ENCODE measurements around the gene DNAI4.
"Not testable (repeated sequence)": the region's sequence is repeated elsewhere in the genome, so short reads cannot be mapped to it uniquely, and the experiment has no call there.

DNAI4 gene
- 2.4 to 4.7 (median 2.8) reads per million in 4 experiments for total RNA-seq

- peak; percentile 93 for DNase-seq
Measured at GRCh38 chr1:66924756-66925557, at the start of gene DNAI4, which contains the start of gene MIER1. TSS of gene DNAI4 (minus strand) at chr1:66924856. CDS start at chr1:66924831, 25 bp downstream. TSS of gene MIER1 (plus strand) at chr1:66924990. CDS start at chr1:66925029, 39 bp downstream.

GRCh38 chr1:66968574-66968973, 43.9 kb upstream of the DNAI4 start:
- DNase-seq, result no peak

- DNase-seq, result not testable (repeated sequence)
Measured at GRCh38 chr1:66966188-66966873, 41.7 kb upstream of the DNAI4 start.

GRCh38 chr1:66957938-66958337, 33.3 kb upstream of the DNAI4 start:
- DNase-seq, result no peak

- no peak for DNase-seq
Measured at GRCh38 chr1:66954208-66954607, 29.6 kb upstream of the DNAI4 start.

GRCh38 chr1:66951513-66951912, 26.9 kb upstream of the DNAI4 start:
- no peak for DNase-seq

- no peak for DNase-seq
Measured at GRCh38 chr1:66947267-66947666, 22.6 kb upstream of the DNAI4 start.

GRCh38 chr1:66945316-66945715, 20.7 kb upstream of the DNAI4 start:
- DNase-seq, result no peak

GRCh38 chr1:66944330-66945274, 19.9 kb upstream of the DNAI4 start:
- no peak for DNase-seq

GRCh38 chr1:66943361-66943969, 18.8 kb upstream of the DNAI4 start:
- DNase-seq, result no peak

GRCh38 chr1:66940981-66941380, 16.3 kb upstream of the DNAI4 start:
- no peak for DNase-seq

GRCh38 chr1:66938613-66939012, 14.0 kb upstream of the DNAI4 start:
- DNase-seq, result no peak

- DNase-seq, result no peak
Measured at GRCh38 chr1:66937529-66938234, 13.0 kb upstream of the DNAI4 start.

GRCh38 chr1:66933887-66934700, 9.4 kb upstream of the DNAI4 start:
- no peak for DNase-seq

- no peak for DNase-seq
Measured at GRCh38 chr1:66932291-66932690, 7.6 kb upstream of the DNAI4 start.

- no peak for DNase-seq
Measured at GRCh38 chr1:66931590-66931989, 6.9 kb upstream of the DNAI4 start.

- no peak for DNase-seq
Measured at GRCh38 chr1:66930823-66931174, 6.1 kb upstream of the DNAI4 start.

GRCh38 chr1:66929999-66930822, 5.6 kb upstream of the DNAI4 start:
- peak; percentile 93 for DNase-seq

GRCh38 chr1:66929691-66929998, 5.0 kb upstream of the DNAI4 start:
- no peak for DNase-seq

GRCh38 chr1:66929146-66929688, 4.6 kb upstream of the DNAI4 start:
- DNase-seq, result no peak
